ENCODE data around the gene UBALD1.

GRCh38 chr16:4601036-4601863 is 13.4 kb downstream of the UBALD1 start:
- TF ChIP-seq HOMEZ (CRISPR knock-in tag; IDR thresholded peaks at IDR 0.05), result no peak
- TF ChIP-seq PCBP1 (IDR thresholded peaks at IDR 0.05; ENCODE audit: low read depth, low read length, poor library complexity, severe bottlenecking), result no peak
- TF ChIP-seq ATF1 (CRISPR knock-in tag; IDR thresholded peaks at IDR 0.05), result no peak
- TF ChIP-seq ATF1 (tag; IDR thresholded peaks at IDR 0.05), result no peak
- no peak for TF ChIP-seq TRIM24 (IDR thresholded peaks at IDR 0.05)
- no peak for TF ChIP-seq MTA2 (IDR thresholded peaks at IDR 0.05; ENCODE audit: low read depth)
- TF ChIP-seq RNF219 (CRISPR knock-in tag; IDR thresholded peaks at IDR 0.05), result no peak
